Measurements from ENCODE around the gene RNF125.

DNA sequence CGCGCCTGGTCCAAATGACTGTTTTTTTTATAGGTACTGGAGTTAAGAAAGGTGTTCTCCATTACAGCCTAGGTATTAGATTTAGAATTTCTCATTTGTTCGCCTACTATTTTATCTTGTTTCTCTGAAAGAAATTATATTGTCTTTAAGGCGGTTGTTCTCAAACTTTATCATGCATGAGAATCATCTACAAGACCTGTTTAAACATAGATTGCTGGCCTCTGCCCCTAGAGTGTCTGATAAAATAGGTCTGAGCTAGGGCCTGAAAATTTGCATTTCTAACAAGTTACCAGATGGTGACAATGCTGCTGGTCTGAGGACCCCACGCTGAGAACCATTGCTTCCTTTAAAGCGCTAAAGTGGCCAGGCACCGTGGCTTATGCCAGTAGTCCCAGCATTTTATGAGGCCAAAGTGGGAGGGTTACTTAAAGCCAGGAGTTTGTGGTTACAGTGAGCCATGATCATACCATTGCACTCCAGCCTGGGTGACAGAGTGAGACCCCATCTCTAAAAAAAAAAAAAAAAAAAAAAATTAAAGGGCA is 39.1 kb downstream of the RNF125 start:
- TF ChIP-seq EZH2 (IDR thresholded peaks at IDR 0.05; ENCODE audit: low read depth, unreplicated experiment) (no peak), POLR2AphosphoS5 (IDR thresholded peaks at IDR 0.05; ENCODE audit: low read depth) (no peak), STAT1 (IDR thresholded peaks at IDR 0.05; ENCODE audit: unreplicated experiment) (no peak), JUNB (IDR thresholded peaks at IDR 0.05; ENCODE audit: unreplicated experiment) (no peak), ZNF114 (CRISPR knock-in tag; IDR thresholded peaks at IDR 0.05) (no peak), CREB1 (CRISPR knock-in tag; IDR thresholded peaks at IDR 0.05; ENCODE audit: low read depth) (no peak), ZNF331 (CRISPR knock-in tag; IDR thresholded peaks at IDR 0.05; ENCODE audit: low read depth) (no peak)
- TF ChIP-seq, protein P1, sequence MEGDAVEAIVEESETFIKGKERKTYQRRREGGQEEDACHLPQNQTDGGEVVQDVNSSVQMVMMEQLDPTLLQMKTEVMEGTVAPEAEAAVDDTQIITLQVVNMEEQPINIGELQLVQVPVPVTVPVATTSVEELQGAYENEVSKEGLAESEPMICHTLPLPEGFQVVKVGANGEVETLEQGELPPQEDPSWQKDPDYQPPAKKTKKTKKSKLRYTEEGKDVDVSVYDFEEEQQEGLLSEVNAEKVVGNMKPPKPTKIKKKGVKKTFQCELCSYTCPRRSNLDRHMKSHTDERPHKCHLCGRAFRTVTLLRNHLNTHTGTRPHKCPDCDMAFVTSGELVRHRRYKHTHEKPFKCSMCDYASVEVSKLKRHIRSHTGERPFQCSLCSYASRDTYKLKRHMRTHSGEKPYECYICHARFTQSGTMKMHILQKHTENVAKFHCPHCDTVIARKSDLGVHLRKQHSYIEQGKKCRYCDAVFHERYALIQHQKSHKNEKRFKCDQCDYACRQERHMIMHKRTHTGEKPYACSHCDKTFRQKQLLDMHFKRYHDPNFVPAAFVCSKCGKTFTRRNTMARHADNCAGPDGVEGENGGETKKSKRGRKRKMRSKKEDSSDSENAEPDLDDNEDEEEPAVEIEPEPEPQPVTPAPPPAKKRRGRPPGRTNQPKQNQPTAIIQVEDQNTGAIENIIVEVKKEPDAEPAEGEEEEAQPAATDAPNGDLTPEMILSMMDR (conservative IDR thresholded peaks at IDR 0.05; ENCODE audit: low read depth in 2 of 2), result no peak
- TF ChIP-seq, protein P2, sequence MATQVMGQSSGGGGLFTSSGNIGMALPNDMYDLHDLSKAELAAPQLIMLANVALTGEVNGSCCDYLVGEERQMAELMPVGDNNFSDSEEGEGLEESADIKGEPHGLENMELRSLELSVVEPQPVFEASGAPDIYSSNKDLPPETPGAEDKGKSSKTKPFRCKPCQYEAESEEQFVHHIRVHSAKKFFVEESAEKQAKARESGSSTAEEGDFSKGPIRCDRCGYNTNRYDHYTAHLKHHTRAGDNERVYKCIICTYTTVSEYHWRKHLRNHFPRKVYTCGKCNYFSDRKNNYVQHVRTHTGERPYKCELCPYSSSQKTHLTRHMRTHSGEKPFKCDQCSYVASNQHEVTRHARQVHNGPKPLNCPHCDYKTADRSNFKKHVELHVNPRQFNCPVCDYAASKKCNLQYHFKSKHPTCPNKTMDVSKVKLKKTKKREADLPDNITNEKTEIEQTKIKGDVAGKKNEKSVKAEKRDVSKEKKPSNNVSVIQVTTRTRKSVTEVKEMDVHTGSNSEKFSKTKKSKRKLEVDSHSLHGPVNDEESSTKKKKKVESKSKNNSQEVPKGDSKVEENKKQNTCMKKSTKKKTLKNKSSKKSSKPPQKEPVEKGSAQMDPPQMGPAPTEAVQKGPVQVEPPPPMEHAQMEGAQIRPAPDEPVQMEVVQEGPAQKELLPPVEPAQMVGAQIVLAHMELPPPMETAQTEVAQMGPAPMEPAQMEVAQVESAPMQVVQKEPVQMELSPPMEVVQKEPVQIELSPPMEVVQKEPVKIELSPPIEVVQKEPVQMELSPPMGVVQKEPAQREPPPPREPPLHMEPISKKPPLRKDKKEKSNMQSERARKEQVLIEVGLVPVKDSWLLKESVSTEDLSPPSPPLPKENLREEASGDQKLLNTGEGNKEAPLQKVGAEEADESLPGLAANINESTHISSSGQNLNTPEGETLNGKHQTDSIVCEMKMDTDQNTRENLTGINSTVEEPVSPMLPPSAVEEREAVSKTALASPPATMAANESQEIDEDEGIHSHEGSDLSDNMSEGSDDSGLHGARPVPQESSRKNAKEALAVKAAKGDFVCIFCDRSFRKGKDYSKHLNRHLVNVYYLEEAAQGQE (IDR thresholded peaks at IDR 0.05; ENCODE audit: unreplicated experiment), result no peak

Measured in GM23338 (cell line).